ENCODE measurements around the gene FAM89A. TPM values are rescaled to one million over a fixed set of nuclear protein-coding genes. Genes with fewer than 3 reads are reported as not detected.

The FAM89A gene
- total RNA-seq, 1 experiment from 2014 or later = 1.5 TPM

- no peaks in the 10 kb centered on the region for H3K9me3 ChIP-seq (ENCODE audit: control insufficient read depth, low read depth, low read length)
- H3K27me3 Mint-ChIP-seq (ENCODE audit: low read depth) = peaks cover 94% of the 10 kb centered on the region
- DNase-seq = no peak
- TF ChIP-seq CTCF (conservative IDR thresholded peaks at IDR 0.05) = no peak
- no peak overlapping the region for H2BK12ac ChIP-seq (ENCODE audit: insufficient read length, low read depth, low read length)
- no peak overlapping the region for H3K9ac ChIP-seq (ENCODE audit: extremely low read depth, insufficient read length, low read length)
- no peak overlapping the region for H2BK20ac ChIP-seq (ENCODE audit: low read depth, low read length, poor library complexity, severe bottlenecking)
- H3K79me2 ChIP-seq (ENCODE audit: insufficient read depth, low read length) = no peaks in the 10 kb centered on the region
- no peak overlapping the region for H2AK5ac ChIP-seq (ENCODE audit: insufficient read length, low read length)
- H3K27ac ChIP-seq (ENCODE audit: insufficient read length, low read depth, low read length) = no peak overlapping the region
- no peaks in the 10 kb centered on the region for H3K4me1 Mint-ChIP-seq
- H2BK120ac ChIP-seq (ENCODE audit: low read depth, low read length, poor library complexity, severe bottlenecking) = no peak overlapping the region
- no peaks in the 10 kb centered on the region for H3K23me2 ChIP-seq (ENCODE audit: insufficient read length, low read depth, low read length, poor library complexity, severe bottlenecking)
- H3K9me3 Mint-ChIP-seq = no peaks in the 10 kb centered on the region
- no peaks in the 10 kb centered on the region for H3K36me3 Mint-ChIP-seq (ENCODE audit: insufficient read depth in 1 of 3, low read depth in 3 of 3)
- no peaks in the 10 kb centered on the region for H3K4me1 ChIP-seq (ENCODE audit: insufficient read depth, low read length)
- no peak overlapping the region for H2AFZ ChIP-seq (ENCODE audit: low read length)
- no peak overlapping the region for H2BK15ac ChIP-seq (ENCODE audit: low read depth, low read length)
- no peak overlapping the region for H4K5ac ChIP-seq (ENCODE audit: insufficient read length, low read depth, low read length)
- no peak overlapping the region for H4K91ac ChIP-seq (ENCODE audit: insufficient read length, low read depth, low read length)
- WGBS (ENCODE audit: extremely low coverage, insufficient read length, low lambda C conversion rate) = no CpG with 5 or more reads among the region's 8 CpGs
- H2BK5ac ChIP-seq (ENCODE audit: insufficient read length, low read length) = no peak overlapping the region
- no peak overlapping the region for H3K56ac ChIP-seq (ENCODE audit: insufficient read length, low read depth, low read length)
- no peaks in the 10 kb centered on the region for H4K20me1 ChIP-seq (ENCODE audit: control insufficient read depth, insufficient read depth, insufficient read length)
- H3K14ac ChIP-seq (ENCODE audit: insufficient read depth, low read length) = no peak overlapping the region
- H3K23ac ChIP-seq (ENCODE audit: insufficient read length, low read depth, low read length) = no peak overlapping the region
- H3K18ac ChIP-seq (ENCODE audit: insufficient read length, low read depth, low read length) = no peak overlapping the region
- H3K79me1 ChIP-seq (ENCODE audit: insufficient read depth, low read depth, low read length, poor library complexity, severe bottlenecking) = no peaks in the 10 kb centered on the region
- no peak overlapping the region for H3K4me3 Mint-ChIP-seq
- no peak overlapping the region for H4K8ac ChIP-seq (replicated peaks; ENCODE audit: insufficient read length, low read depth, low read length)
- no peak overlapping the region for H3K4ac ChIP-seq (ENCODE audit: low read depth, low read length)
- no peak overlapping the region for H3T11ph ChIP-seq (ENCODE audit: low read length)
- H3K27me3 ChIP-seq (ENCODE audit: insufficient read depth, low read length) = no peaks in the 10 kb centered on the region
- no peak overlapping the region for H3K27ac Mint-ChIP-seq
- no peak overlapping the region for H3K4me2 ChIP-seq (ENCODE audit: insufficient read depth, insufficient read length, low read length)
These were observed 18.5 kb upstream of the FAM89A start for GRCh38 chr1:231058416-231059109.
